ENCODE results near the gene SLC22A1.
"Not testable (repeated sequence)": the region's sequence is repeated elsewhere in the genome, so short reads cannot be mapped to it uniquely, and the experiment has no call there.

DNA sequence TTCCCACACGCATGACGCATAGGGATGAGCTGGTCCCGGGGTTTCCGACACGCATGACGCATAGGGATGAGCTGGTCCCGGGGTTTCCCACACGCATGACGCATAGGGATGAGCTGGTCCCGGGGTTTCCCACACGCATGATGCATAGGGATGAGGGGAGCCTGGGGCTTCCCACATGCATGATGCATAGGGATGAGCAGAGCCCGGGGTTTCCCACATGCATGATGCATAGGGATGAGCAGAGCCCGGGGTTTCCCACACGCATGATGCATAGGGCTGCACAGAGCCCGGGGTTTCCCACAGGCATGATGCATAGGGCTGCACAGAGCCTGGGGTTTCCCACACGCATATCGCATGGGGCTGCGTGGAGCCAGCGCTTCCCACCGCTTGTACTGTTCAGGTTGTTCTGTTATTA, 12.7 kb downstream of the SLC22A1 start:
- TF ChIP-seq, protein P1, sequence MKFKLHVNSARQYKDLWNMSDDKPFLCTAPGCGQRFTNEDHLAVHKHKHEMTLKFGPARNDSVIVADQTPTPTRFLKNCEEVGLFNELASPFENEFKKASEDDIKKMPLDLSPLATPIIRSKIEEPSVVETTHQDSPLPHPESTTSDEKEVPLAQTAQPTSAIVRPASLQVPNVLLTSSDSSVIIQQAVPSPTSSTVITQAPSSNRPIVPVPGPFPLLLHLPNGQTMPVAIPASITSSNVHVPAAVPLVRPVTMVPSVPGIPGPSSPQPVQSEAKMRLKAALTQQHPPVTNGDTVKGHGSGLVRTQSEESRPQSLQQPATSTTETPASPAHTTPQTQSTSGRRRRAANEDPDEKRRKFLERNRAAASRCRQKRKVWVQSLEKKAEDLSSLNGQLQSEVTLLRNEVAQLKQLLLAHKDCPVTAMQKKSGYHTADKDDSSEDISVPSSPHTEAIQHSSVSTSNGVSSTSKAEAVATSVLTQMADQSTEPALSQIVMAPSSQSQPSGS (CRISPR knock-in tag; IDR thresholded peaks at IDR 0.05) = not testable (repeated sequence)
- TF ChIP-seq PHB2 (IDR thresholded peaks at IDR 0.05; ENCODE audit: partially characterized antibody); TBP (CRISPR knock-in tag; IDR thresholded peaks at IDR 0.05); ZNF138 (CRISPR knock-in tag; IDR thresholded peaks at IDR 0.05; ENCODE audit: low read depth); HNF4G (IDR thresholded peaks at IDR 0.05; ENCODE audit: borderline replicate concordance, low read depth, low read length); HNF4G (CRISPR knock-in tag; IDR thresholded peaks at IDR 0.05; ENCODE audit: borderline replicate concordance, low read depth); ZNF136 (CRISPR knock-in tag; IDR thresholded peaks at IDR 0.05; ENCODE audit: low read depth); ZNF761 (CRISPR knock-in tag; conservative IDR thresholded peaks at IDR 0.05); MBD4 (IDR thresholded peaks at IDR 0.05; ENCODE audit: borderline replicate concordance, low read length); ZNF383 (CRISPR knock-in tag; IDR thresholded peaks at IDR 0.05; ENCODE audit: borderline replicate concordance); EZH2 (conservative IDR thresholded peaks at IDR 0.05; ENCODE audit: low read depth, low read length); RAD21 (CRISPR knock-in tag; IDR thresholded peaks at IDR 0.05): not testable (repeated sequence)
- TF ChIP-seq, protein P2, sequence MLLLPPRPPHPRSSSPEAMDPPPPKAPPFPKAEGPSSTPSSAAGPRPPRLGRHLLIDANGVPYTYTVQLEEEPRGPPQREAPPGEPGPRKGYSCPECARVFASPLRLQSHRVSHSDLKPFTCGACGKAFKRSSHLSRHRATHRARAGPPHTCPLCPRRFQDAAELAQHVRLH (CRISPR knock-in tag; IDR thresholded peaks at IDR 0.05; ENCODE audit: borderline replicate concordance, low read depth) = not testable (repeated sequence)
- TF ChIP-seq, protein P3, sequence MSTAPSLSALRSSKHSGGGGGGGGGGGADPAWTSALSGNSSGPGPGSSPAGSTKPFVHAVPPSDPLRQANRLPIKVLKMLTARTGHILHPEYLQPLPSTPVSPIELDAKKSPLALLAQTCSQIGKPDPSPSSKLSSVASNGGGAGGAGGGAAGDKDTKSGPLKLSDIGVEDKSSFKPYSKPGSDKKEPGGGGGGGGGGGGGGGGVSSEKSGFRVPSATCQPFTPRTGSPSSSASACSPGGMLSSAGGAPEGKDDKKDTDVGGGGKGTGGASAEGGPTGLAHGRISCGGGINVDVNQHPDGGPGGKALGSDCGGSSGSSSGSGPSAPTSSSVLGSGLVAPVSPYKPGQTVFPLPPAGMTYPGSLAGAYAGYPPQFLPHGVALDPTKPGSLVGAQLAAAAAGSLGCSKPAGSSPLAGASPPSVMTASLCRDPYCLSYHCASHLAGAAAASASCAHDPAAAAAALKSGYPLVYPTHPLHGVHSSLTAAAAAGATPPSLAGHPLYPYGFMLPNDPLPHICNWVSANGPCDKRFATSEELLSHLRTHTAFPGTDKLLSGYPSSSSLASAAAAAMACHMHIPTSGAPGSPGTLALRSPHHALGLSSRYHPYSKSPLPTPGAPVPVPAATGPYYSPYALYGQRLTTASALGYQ (CRISPR knock-in tag; IDR thresholded peaks at IDR 0.05) = not testable (repeated sequence)
- TF ChIP-seq, protein P4, sequence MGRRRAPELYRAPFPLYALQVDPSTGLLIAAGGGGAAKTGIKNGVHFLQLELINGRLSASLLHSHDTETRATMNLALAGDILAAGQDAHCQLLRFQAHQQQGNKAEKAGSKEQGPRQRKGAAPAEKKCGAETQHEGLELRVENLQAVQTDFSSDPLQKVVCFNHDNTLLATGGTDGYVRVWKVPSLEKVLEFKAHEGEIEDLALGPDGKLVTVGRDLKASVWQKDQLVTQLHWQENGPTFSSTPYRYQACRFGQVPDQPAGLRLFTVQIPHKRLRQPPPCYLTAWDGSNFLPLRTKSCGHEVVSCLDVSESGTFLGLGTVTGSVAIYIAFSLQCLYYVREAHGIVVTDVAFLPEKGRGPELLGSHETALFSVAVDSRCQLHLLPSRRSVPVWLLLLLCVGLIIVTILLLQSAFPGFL (CRISPR knock-in tag; IDR thresholded peaks at IDR 0.05) = not testable (repeated sequence)

Data from HepG2 (cell line).